Fibroblast of villous mesenchyme (primary cell): ENCODE data around the gene ITGB1. TPM values are rescaled to one million over a fixed set of nuclear protein-coding genes. Genes with fewer than 3 reads are reported as not detected.
"Not testable (repeated sequence)": the region's sequence is repeated elsewhere in the genome, so short reads cannot be mapped to it uniquely, and the experiment has no call there.

ENCODE experiments used
- DNase-seq: peaks from one replicate; pipeline ENCODE4 v3.0.0-alpha.2; 2010; ENCODE audit warnings: low read depth
- H3K4me3 ChIP-seq: 2 replicates; pipeline ENCODE4 v1.5.1; 2011; ENCODE audit warnings: low read depth, mild to moderate bottlenecking, low read length
- CTCF ChIP-seq: IDR thresholded peaks from 2 replicates; pipeline ENCODE4 v1.5.1; 2012; ENCODE audit warnings: low read depth, mild to moderate bottlenecking, low read length; ENCODE audit not compliant: insufficient read depth
- total RNA-seq: library from RNA; depleted of rRNA; stranded (reverse); fragments of >200 nt; gene quantifications from 2 replicates; pipeline ENCODE4 v1.2.3, GENCODE V29; 2012

The ITGB1 gene
- total RNA-seq, 1 donor: 1,757 TPM

DNA sequence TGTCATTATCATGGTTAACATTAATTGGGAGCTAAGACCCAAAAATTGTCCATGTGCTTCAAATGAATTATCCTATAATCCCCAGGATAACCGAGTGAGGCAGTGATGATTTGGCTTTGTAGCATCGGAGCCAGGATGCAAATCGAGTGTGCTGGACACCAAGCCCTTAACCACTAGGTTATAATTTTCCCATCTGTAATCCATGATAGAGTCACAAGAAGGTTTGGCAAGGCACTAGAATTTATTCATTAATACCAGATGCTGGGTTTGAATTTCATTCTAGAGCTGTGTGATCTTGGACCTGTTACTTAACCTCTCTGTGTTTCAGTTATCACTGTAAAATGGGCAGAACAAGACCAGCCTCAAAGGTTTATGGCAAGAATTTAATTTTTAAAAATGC is 21.0 kb upstream of the ITGB1 start:
- TF ChIP-seq CTCF: no peak
- peak; percentile 86 for DNase-seq

GRCh38 chr10:32977846-32978809 is 20.1 kb upstream of the ITGB1 start:
- DNase-seq, H3K4me3 ChIP-seq: not testable (repeated sequence)

More for the DNA sequence above, 21.0 kb upstream of the ITGB1 start:
- H3K4me3 ChIP-seq: no peak overlapping the region

GRCh38 chr10:32976338-32976737 is 18.3 kb upstream of the ITGB1 start:
- H3K4me3 ChIP-seq: no peak overlapping the region
- no peak for DNase-seq
- TF ChIP-seq CTCF: no peak

GRCh38 chr10:32972929-32973328 is 14.9 kb upstream of the ITGB1 start:
- no peak for DNase-seq
- no peak for TF ChIP-seq CTCF

DNA sequence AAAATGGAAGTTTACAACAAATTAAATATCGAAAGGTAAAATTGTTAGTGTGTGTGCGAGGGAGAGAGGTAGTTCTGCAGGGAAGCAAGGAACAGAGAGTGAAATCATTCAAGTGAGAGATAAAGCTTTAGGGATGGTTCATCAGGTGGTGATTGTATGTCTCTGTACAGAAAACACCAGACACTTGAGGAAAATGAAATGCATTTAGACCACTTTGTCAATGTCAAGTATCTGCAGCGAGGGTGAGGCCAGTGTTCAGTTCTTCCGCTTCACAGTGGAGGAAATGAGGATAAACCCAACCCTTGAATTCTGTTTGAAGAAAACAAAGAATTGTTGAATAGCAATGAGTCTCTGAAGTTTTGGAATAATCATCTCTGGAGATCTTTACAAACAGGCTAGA is 14.4 kb upstream of the ITGB1 start:
- TF ChIP-seq CTCF: no peak
- H3K4me3 ChIP-seq: no peak overlapping the region
- no peak for DNase-seq

More at GRCh38 chr10:32972929-32973328, 14.9 kb upstream of the ITGB1 start:
- H3K4me3 ChIP-seq: no peak overlapping the region

- no peak for TF ChIP-seq CTCF
- no peak for DNase-seq
- H3K4me3 ChIP-seq: no peak overlapping the region
Observed at GRCh38 chr10:32971536-32972091, 13.6 kb upstream of the ITGB1 start.

GRCh38 chr10:32970910-32971309 is 12.9 kb upstream of the ITGB1 start:
- no peak for TF ChIP-seq CTCF
- DNase-seq: no peak
- no peak overlapping the region for H3K4me3 ChIP-seq
